Hepatocyte (in vitro differentiated cells): ENCODE data around the gene PCNA. TPM values are rescaled to one million over a fixed set of nuclear protein-coding genes. Genes with fewer than 3 reads are reported as not detected.

Experiments
- DNase-seq: peaks from one replicate; pipeline ENCODE4 v3.0.0-alpha.2; 2016; ENCODE audit warnings: low spot score
- H2AFZ ChIP-seq: fragments of 200-600 bp; sonication (generic); 2 replicates; pipeline ENCODE4 v1.6.0; 2016; ENCODE audit warnings: antibody characterized with exemption, mild to moderate bottlenecking
- H3K27ac ChIP-seq: fragments of 200-600 bp; sonication (generic); 2 replicates; pipeline ENCODE4 v1.5.1; 2016; ENCODE audit warnings: mild to moderate bottlenecking
- H3K27me3 ChIP-seq: fragments of 200-600 bp; sonication (generic); 2 replicates; pipeline ENCODE4 v1.6.1; 2016
- H3K36me3 ChIP-seq: fragments of 200-600 bp; sonication (generic); replicated peaks from 2 replicates; pipeline ENCODE4 v1.5.1; 2016; ENCODE audit warnings: low read depth; ENCODE audit not compliant: insufficient read depth
- H3K4me1 ChIP-seq: fragments of 200-600 bp; sonication (generic); 2 replicates; pipeline ENCODE4 v1.5.1; 2016; ENCODE audit warnings: mild to moderate bottlenecking, moderate library complexity; ENCODE audit not compliant: insufficient read depth
- H3K4me2 ChIP-seq: fragments of 200-600 bp; sonication (generic); 2 replicates; pipeline ENCODE4 v1.6.0; 2016
- H3K4me3 ChIP-seq: fragments of 200-600 bp; sonication (generic); 2 replicates; pipeline ENCODE4 v1.5.1; 2016; ENCODE audit warnings: mild to moderate bottlenecking
- H3K79me2 ChIP-seq: fragments of 200-600 bp; sonication (generic); 2 replicates; pipeline ENCODE4 v1.6.0; 2017; ENCODE audit warnings: mild to moderate bottlenecking
- H3K9me2 ChIP-seq: fragments of 200-600 bp; sonication (generic); replicated peaks from 2 replicates; pipeline ENCODE4 v1.6.0; 2017; ENCODE audit warnings: mild to moderate bottlenecking; ENCODE audit not compliant: insufficient read depth
- H3K9me3 ChIP-seq: fragments of 200-600 bp; sonication (generic); 2 replicates; pipeline ENCODE4 v1.5.1; 2016; ENCODE audit warnings: low read depth, mild to moderate bottlenecking
- H4K20me1 ChIP-seq: fragments of 200-600 bp; sonication (generic); 2 replicates; pipeline ENCODE4 v1.6.0; 2016; ENCODE audit warnings: mild to moderate bottlenecking; ENCODE audit not compliant: insufficient read depth, poor library complexity, severe bottlenecking
- CTCF ChIP-seq: fragments of 200-600 bp; sonication (generic); IDR thresholded peaks from 2 replicates; pipeline ENCODE4 v1.5.1; 2016; ENCODE audit warnings: antibody characterized with exemption, mild to moderate bottlenecking; ENCODE audit not compliant: poor library complexity
- EZH2 ChIP-seq: fragments of 200-600 bp; sonication (generic); IDR thresholded peaks from 2 replicates; pipeline ENCODE4 v1.6.1; 2016; ENCODE audit warnings: antibody characterized with exemption, mild to moderate bottlenecking, borderline replicate concordance
- EZH2phosphoT487 ChIP-seq: fragments of 200-600 bp; sonication (generic); IDR thresholded peaks from one replicate; pipeline ENCODE4 v1.6.1; 2018; ENCODE audit warnings: antibody characterized with exemption, mild to moderate bottlenecking, low read depth, moderate library complexity; ENCODE audit not compliant: unreplicated experiment, severe bottlenecking
- WGBS: methylation state at CpG from one replicate; pipeline ENCODE4 v1.1.6; 2016; ENCODE audit warnings: low lambda C conversion rate; ENCODE audit errors: missing lambda C conversion rate; 5-methylcytosine and 5-hydroxymethylcytosine counted together
- polyA plus RNA-seq: library from polyadenylated mRNA; unstranded; fragments of >200 nt; fragmentation: Nextera tagmentation; extraction: Ambion mirVana; gene quantifications from 2 replicates; pipeline ENCODE4 v1.2.1, GENCODE V29; 2016
- total RNA-seq: library from RNA; depleted of rRNA; stranded (reverse); fragments of >200 nt; gene quantifications from 2 replicates; pipeline ENCODE4 v1.2.3, GENCODE V29; 2014

Gene PCNA
- total RNA-seq (83.3 and 85.6 TPM in 2 replicates), polyA plus RNA-seq (38.0 and 47.2 TPM in 2 replicates)

- H3K36me3 ChIP-seq: no peaks in the 10 kb centered on the region
- peak within 1 kb of the TSS; percentile 88 for H3K4me3 ChIP-seq
- 1% methylated on average over 71 of the region's 71 CpGs for WGBS
- peak; percentile 98 for DNase-seq
- H2AFZ ChIP-seq: peak within 1 kb of the TSS; percentile 40
- H3K4me1 ChIP-seq: peaks cover 11% of the 10 kb centered on the region
- H3K4me2 ChIP-seq: peak within 1 kb of the TSS; percentile 97
- no peaks in the 10 kb centered on the region for H3K9me2 ChIP-seq
- TF ChIP-seq EZH2 (no peak), EZH2phosphoT487 (no peak), CTCF (no peak)
- peaks cover 35% of the 10 kb centered on the region for H3K79me2 ChIP-seq
- H4K20me1 ChIP-seq: peaks cover 8% of the 10 kb centered on the region
- no peaks in the 10 kb centered on the region for H3K9me3 ChIP-seq
- H3K27ac ChIP-seq: peak within 1 kb of the TSS; percentile 78
- no peaks in the 10 kb centered on the region for H3K27me3 ChIP-seq
These were observed at the start of gene PCNA for GRCh38 chr20:5119435-5120184. Gene PCNA, minus strand, starts transcription at chr20:5119958. Its CDS starts 160 bp downstream, at chr20:5119798.

DNA sequence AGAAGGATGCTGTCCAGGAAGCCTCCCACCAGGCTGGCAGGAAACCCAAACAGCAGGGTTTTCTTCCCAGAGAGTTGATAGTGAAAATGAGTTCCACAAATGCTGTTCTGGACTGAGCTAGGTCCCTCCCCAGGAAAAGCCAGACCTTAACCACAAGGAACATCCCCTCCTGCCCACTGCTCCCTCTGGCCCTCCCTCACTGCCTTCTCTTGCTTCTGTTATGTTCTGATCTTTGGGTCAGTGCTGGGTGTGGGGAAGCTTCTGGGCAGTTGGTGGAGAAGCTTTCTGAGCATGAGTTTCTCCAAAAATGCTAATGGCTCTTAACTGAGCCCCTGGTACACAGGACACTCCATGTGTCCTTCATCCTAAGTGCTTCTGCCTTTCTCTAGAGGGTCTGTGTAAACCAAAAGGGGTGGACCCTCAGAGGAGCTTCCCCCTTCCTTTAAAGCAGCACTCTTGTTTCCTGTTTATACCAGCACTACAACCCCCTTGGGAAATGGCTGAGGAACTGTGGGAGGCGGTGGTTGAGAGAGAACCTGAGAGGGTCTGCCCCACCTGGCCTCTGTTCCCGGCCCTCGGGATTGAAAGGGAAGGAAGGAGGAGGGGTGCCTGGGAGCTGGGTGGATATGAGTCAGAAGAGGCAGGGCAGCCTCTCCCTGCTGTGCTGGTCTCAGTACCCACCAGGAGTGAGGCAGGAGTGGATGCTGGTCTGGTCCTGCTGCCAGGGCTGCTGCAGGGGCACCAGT, 49.1 kb upstream of the PCNA start:
- Histone ChIP-seq H3K9me2 (no peaks in the 10 kb centered on the region), H3K27me3 (no peaks in the 10 kb centered on the region), H3K79me2 (peaks cover 88% of the 10 kb centered on the region), H2AFZ (no peak overlapping the region), H3K4me1 (peaks cover 4% of the 10 kb centered on the region), H3K4me2 (no peak overlapping the region), H3K36me3 (no peaks in the 10 kb centered on the region), H4K20me1 (peaks cover 22% of the 10 kb centered on the region), H3K9me3 (no peaks in the 10 kb centered on the region), H3K27ac (no peak overlapping the region), H3K4me3 (no peak overlapping the region)
- TF ChIP-seq EZH2 (no peak), EZH2phosphoT487 (no peak), CTCF (no peak)
- WGBS: 23% methylated on average over 3 of the region's 3 CpGs
- DNase-seq: peak; percentile 52

DNA sequence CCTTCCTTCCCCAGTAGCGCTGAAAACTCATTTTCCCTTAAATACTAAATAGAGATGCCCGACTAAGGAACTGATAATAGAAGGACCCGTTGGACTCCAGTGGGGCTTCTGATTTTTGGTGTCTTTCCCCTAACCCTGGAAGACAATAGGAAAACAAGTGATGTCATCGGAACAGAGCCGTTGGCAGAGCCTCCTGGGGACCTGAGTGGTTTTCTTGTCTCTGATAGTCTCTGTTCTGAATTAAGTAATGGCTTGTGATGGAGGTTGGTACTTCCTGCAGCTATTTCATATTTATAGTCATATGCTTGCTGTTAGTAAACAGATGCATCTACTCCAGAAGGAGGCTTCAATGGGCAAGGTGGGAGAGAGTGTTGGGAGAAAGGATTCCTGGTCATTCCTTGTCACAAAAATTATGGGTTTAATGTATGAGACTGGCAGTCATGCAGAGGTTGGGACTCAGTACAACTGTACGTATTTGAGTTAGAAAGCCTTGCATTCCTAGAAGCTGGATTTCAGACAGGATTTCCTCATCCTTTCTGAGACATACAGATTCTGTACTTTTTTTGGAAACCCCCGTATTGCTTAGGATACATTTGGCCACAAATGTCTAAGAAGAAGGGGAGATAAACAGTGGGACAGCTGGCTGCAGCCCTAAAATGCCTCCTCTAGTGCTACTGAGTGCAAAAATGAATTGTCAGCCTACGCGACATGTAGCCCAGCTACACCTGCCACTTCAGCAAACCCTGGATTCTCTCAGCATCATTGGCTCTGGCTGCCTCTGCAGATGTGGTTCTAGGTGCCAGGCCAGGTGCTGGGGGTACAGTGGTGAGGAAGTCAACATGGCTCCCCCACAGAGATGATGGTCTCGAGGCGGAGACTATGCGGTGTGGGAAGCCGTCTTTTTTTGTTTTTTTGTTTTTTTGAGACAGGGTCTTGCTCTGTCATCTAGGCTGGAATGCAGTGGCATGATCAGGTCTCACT, 45.2 kb upstream of the PCNA start:
- Histone ChIP-seq H3K79me2 (peaks cover 92% of the 10 kb centered on the region), H3K27ac (no peak overlapping the region), H3K4me1 (peaks cover 4% of the 10 kb centered on the region), H3K36me3 (no peaks in the 10 kb centered on the region), H3K9me3 (no peaks in the 10 kb centered on the region), H2AFZ (no peak overlapping the region), H3K27me3 (no peaks in the 10 kb centered on the region), H3K4me2 (no peak overlapping the region), H3K4me3 (no peak overlapping the region), H3K9me2 (no peaks in the 10 kb centered on the region), H4K20me1 (peaks cover 19% of the 10 kb centered on the region)
- no peak for DNase-seq
- 79% methylated on average over 13 of the region's 13 CpGs for WGBS
- TF ChIP-seq EZH2phosphoT487 (no peak), CTCF (no peak)
